Mesangial cell (primary cell): ENCODE data around the gene LGALS3. TPM values are rescaled to one million over a fixed set of nuclear protein-coding genes. Genes with fewer than 3 reads are reported as not detected.

Experiments
- total RNA-seq: library from RNA; depleted of rRNA; stranded (reverse); fragments of >200 nt; gene quantifications from 2 replicates; pipeline ENCODE4 v1.2.3, GENCODE V29; 2015

The LGALS3 gene
- total RNA-seq, result 51.3 and 187 TPM in 2 replicates

GRCh38 chr14:55129086-55129427 lies at the start of gene LGALS3:
TSS of gene LGALS3 (plus strand) at chr14:55129252. CDS start at chr14:55137374, 8,122 bp downstream.

GRCh38 chr14:55191203-55192053 lies 62.4 kb downstream of the LGALS3 start, which contains the start of gene DLGAP5:
TSS of gene DLGAP5 (minus strand) at chr14:55191585. CDS start at chr14:55189179, 2,406 bp downstream.

Other genes with a start within 250 kb of the LGALS3 start
- gene GCH1, start 226.4 kb upstream of the LGALS3 start, total RNA-seq, result 2.4 and 6.8 TPM in 2 replicates
- 2.4 and 13.5 TPM in 2 replicates for gene WDHD1, start 102.2 kb upstream of the LGALS3 start, total RNA-seq
- gene SOCS4, start 102.0 kb upstream of the LGALS3 start, total RNA-seq, result 7.7 and 8.0 TPM in 2 replicates
- gene MAPK1IP1L, start 77.6 kb upstream of the LGALS3 start, total RNA-seq, result 93.0 and 124 TPM in 2 replicates
- 1.9 and 52.8 TPM in 2 replicates for gene DLGAP5, start 62.3 kb downstream of the LGALS3 start, total RNA-seq
- gene FBXO34, start 142.2 kb downstream of the LGALS3 start, total RNA-seq, result 17.1 and 20.0 TPM in 2 replicates